Right lung (tissue), 10 donors: ENCODE measurements around the gene ETV2. TPM values are rescaled to one million over a fixed set of nuclear protein-coding genes. Genes with fewer than 3 reads are reported as not detected.
"Not testable (repeated sequence)": the region's sequence is repeated elsewhere in the genome, so short reads cannot be mapped to it uniquely, and the experiment has no call there.

Source experiments
- DNase-seq, 2 donors: peaks; one replicate each; pipeline ENCODE4 v3.0.0-alpha.2; 2013
- long read RNA-seq, 8 donors: transcript quantifications; one replicate each; lab custom pipeline, GENCODE V29; 2026
- polyA plus RNA-seq, 5 donors: library from polyadenylated mRNA; unstranded; fragments of 120-200 nt; gene quantifications; one replicate each; pipeline versions ENCODE4 v1.2.1 to v1.2.3, GENCODE V29; 2013; ENCODE audit warnings: inconsistent platforms in 1 of 5, low replicate concordance in 1 of 5; ENCODE audit not compliant: insufficient read length in 5 of 5, insufficient read depth in 1 of 5

Gene ETV2, protein sequence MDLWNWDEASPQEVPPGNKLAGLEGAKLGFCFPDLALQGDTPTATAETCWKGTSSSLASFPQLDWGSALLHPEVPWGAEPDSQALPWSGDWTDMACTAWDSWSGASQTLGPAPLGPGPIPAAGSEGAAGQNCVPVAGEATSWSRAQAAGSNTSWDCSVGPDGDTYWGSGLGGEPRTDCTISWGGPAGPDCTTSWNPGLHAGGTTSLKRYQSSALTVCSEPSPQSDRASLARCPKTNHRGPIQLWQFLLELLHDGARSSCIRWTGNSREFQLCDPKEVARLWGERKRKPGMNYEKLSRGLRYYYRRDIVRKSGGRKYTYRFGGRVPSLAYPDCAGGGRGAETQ
- polyA plus RNA-seq: 1 to 10 TPM; 1.5 to 4.6 (median 2.0) TPM
- long read RNA-seq, donor 1: 0 reads
- long read RNA-seq, donor 2, partial matches to known transcripts: 0 of 1 reads
- long read RNA-seq, donor 2, other reads (novel, unspliced or antisense): 0 of 1 reads
- long read RNA-seq, donor 3, partial matches to known transcripts: 0 of 2 reads
- long read RNA-seq, donor 3, other reads (novel, unspliced or antisense): 0 of 2 reads
- long read RNA-seq, donor 4: 0 reads
- long read RNA-seq, donor 5, partial matches to known transcripts: 0 of 4 reads
- long read RNA-seq, donor 5, other reads (novel, unspliced or antisense): 0 of 4 reads
- long read RNA-seq, donor 6: 0 reads
- long read RNA-seq, donor 7, partial matches to known transcripts: 0 of 2 reads
- long read RNA-seq, donor 7, other reads (novel, unspliced or antisense): 0 of 2 reads
- long read RNA-seq, donor 8, partial matches to known transcripts: 0 of 1 reads
- long read RNA-seq, donor 8, other reads (novel, unspliced or antisense): 0 of 1 reads

- DNase-seq: peak; percentile 30 to 36
Observed at GRCh38 chr19:35641515-35642151, at the start of gene ETV2. ETV2 (plus strand) TSS chr19:35641745; CDS start chr19:35642461, 716 bp downstream.

- DNase-seq: peak in 1 of 2 donors; percentile 27
Observed at GRCh38 chr19:35592226-35592625, 49.3 kb upstream of the ETV2 start.

DNA sequence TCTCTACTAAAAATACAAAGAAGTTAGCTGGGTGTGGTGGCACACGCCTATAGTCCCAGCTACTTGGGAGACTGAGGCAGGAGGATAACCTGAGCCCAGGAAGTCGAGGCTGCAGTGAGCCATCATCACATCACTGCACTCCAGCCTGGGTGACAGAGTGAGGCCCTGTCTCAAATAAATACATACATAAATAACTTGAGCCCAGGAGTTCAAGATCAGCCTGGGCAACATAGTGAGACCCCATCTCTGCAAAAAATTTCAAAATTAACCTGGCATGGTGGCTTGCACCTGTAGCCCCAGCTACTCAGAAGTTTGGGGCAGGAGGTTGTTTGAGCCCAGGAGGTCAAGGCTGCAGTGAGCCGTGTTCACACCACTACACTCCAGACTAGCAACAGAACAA, 46.5 kb upstream of the ETV2 start:
- not testable (repeated sequence) for DNase-seq

DNA sequence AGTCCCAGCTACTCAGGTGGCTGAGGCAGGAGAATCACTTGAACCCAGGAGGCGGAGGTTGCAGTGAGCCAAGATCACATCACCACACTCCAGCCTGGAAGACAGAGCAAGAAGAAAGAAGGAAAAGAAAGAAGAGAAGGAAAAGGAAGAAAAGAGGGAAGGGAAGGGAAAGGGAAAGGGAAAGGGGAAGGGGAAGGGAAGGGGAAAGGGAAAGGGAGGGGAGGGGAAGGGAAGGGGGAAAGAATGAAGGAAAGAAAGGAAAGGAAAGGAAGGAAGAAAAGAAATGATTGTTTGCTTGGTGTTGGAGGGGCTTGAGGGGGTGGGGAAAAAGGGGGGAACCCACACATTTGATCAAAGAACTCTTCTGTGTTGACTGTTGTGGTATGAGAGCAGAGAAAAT, 45.6 kb upstream of the ETV2 start:
- no peak for DNase-seq

GRCh38 chr19:35596366-35596999, 45.1 kb upstream of the ETV2 start:
- no peak for DNase-seq

DNA sequence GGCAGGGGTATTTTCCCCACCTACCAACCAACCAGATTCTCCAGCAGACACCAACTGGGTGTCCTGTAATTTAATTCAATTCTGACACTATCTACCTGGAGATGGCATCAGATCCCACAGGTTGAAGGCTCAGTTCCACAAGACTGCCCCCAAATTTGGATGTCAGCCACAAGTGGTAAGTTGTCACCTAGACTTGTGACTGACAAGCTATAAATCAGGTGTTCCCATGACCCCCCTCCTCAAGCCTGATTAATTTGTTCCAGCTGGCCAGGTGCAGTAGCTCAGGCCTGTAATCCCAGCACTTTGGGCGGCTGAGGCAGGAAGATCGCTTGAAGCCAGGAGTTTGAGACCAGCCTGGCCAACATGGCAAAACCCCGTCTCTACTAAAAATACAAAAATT, 39.6 kb upstream of the ETV2 start:
- no peak for DNase-seq

GRCh38 chr19:35604436-35604835, 37.1 kb upstream of the ETV2 start:
- not testable (repeated sequence) for DNase-seq

DNA sequence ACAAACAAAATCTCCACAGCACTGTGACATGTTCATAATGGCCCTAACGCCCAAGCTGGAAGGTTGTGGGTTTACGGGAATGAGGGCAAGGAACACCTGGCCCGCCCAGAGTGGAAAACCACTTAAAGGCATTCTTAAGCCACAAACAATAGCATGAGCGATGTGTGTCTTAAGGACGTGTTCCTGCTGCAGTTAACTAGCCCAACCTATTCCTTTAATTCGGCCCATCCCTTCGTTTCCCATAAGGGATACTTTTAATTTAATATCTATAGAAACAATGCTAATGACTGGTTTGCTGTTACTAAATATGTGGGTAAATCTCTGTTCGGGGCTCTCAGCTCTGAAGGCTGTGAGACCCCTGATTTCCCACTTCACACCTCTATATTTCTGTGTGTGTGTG, 34.4 kb upstream of the ETV2 start:
- DNase-seq: not testable (repeated sequence)

- no peak for DNase-seq
Observed at GRCh38 chr19:35607661-35608060, 33.9 kb upstream of the ETV2 start.

DNA sequence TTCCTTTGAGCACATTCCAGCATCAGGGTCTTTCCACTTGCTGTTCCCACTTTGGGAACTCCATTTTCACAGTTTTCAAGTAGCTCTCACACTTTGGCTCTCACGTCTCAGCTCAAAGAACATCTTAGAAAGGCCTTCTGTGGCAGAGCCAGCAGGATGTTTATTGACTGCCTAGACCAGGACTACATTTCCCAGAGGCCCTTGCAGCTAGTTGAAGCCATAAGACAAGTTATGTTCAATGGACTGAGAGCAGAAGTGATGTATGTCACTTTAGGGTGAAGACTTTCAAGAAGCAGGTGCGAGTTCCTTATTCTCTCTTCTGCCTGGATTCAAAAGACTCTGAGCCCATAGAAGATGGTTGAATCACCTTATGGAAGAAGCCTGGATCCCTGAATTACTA, 33.3 kb upstream of the ETV2 start:
- no peak for DNase-seq

GRCh38 chr19:35609851-35610353, 31.6 kb upstream of the ETV2 start:
- no peak for DNase-seq

GRCh38 chr19:35612224-35612558, 29.4 kb upstream of the ETV2 start:
- no peak for DNase-seq

DNA sequence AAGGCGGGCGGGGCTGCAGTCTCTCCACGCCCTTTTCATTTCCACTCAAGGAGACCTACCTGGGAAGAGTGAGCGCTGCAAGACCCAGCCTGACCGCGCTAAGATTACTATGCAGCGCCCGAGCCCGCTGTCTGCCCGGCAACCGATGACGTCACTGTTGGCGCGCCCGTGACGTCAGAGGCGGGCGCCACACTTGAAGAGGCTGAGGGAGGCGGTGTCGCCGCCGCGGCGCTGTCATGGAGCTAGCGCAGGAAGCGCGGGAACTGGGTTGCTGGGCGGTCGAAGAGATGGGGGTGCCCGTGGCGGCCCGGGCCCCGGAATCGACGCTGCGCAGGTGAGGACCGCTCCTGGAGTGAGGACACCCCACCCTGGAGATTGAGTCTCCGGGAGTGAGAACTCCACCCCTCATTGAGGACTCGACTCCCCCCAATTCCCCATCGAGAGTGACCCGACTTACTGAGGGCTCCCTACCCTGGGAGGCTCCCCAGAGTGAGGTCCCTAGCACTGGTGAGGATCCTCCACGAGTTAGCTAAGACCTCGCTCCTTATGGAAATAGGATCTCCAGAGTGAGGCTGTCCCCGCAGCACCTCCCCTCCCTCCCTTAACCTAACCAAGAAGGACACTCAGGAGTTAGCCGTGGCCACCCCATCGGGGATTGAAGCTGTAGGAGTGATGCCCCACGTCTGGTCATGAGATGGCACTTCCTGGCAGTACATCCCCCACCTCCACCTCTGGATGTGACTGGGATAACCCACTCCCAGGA, 28.8 kb upstream of the ETV2 start, which contains the start of gene HAUS5:
HAUS5 (plus strand) TSS at position 177 of the 763 bp plus-strand sequence; CDS start at position 237, 60 bp downstream.
- peak; percentile 96 for DNase-seq

DNA sequence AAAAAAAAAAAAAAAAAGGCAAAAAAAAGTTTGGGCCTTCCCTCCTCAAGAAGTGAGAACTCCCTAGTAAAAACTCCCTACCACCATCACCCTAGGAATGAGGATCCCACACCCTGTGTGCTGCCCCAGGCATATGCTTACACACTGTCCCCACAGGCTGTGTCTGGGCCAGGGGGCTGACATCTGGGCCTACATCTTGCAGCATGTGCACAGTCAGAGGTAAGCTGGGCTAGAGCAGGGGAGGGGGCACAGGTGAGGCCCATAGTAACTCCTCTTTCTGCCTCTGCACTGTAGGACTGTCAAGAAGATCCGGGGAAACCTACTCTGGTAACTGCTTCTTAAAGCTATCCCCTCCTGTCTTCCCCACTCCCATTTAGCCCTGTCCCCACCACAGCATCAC, 28.0 kb upstream of the ETV2 start:
- DNase-seq: no peak

DNA sequence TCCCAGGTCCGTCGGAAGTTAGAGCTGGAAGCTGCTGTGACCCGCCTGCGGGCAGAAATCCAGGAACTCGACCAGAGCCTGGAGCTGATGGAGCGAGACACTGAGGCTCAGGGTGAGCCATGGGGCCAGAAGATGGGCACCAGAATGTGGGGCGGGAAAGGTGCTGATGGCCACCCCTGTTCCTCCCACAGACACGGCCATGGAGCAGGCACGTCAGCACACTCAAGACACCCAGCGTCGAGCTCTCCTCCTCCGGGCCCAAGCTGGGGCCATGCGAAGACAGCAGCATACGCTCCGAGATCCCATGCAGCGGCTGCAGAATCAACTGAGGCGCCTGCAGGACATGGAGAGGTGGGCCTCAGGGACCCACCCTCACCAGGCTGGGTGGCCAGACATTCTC, 26.5 kb upstream of the ETV2 start:
- DNase-seq: no peak

DNA sequence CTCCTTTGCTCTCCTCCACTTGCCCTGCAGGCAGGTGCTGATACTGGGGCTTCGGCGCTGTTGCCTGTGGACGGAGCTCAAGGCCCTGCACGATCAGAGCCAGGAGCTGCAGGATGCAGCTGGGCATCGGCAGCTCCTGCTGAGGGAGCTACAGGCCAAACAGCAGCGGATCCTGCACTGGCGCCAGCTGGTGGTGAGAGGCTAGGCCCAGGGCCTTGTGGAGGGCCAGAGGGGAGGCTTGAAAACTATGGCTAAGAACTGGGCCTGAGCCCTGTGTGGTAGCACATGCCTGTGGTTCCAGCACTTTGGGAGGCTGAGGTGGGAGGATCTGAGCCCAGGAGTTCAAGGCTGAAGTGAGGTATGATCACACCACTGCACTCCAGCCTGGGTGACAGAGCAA, 22.7 kb upstream of the ETV2 start:
- no peak for DNase-seq

GRCh38 chr19:35619290-35619923, 22.1 kb upstream of the ETV2 start:
- no peak for DNase-seq

- DNase-seq: no peak
Observed at GRCh38 chr19:35620001-35620400, 21.5 kb upstream of the ETV2 start.

- DNase-seq: no peak
Observed at GRCh38 chr19:35621708-35622107, 19.8 kb upstream of the ETV2 start.

- DNase-seq: no peak
Observed at GRCh38 chr19:35622750-35623149, 18.8 kb upstream of the ETV2 start.
